AG09319 (cell line): Measurements from ENCODE around the gene ENTR1.

Source experiments
- DNase-seq: peaks from one replicate; pipeline ENCODE4 v3.0.0-alpha.2; 2010; ENCODE audit warnings: low read depth; ENCODE audit errors: extremely low read depth
- TF ChIP-seq, protein P1 (sequence below): IDR thresholded peaks from 2 replicates; pipeline ENCODE4 v1.5.1; 2011; ENCODE audit warnings: low read depth, mild to moderate bottlenecking, inconsistent platforms, low read length, moderate library complexity

The ENTR1 gene

DNA sequence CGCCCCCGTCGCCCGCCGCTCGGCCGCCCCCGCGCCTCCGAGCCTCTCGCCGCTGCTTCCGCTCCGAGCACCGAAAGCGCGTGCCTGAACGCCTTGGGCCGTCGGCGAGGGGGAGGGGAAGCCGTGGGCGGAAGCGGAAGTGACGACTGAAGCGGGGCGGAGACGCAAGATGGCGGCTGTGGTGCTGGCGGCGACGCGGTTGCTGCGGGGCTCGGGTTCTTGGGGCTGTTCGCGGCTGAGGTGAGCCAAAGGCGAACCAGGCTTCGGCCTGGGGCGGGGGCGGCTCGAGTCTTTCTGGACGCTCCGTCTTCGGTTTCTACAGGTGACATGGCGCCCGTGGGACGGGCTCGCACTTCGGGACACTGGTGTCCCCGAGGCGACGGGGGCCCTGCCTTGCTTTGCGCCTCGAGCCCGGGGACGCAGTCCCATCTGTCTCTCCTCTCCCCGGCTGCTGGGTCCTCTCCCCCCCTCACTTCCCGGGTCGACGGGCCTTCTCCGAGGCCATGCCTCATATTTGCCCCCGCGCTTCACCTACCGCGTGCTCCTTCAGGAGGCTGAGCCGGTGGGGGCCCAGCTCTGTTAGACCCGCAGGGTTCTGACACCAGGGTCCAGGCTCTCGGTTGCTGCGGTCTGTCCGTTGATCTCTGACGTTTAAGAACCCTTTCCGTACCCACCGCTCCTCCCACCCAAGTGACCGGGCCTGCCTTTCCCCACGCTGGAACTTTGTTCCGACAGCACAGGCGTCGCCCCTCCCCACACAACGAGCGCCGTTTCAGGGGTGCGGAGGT, at the start of gene ENTR1, which contains the start of gene PMPCA:
Gene ENTR1 (minus strand): TSS at position 115 of the 788 bp plus-strand sequence. CDS start 217 bp downstream, outside the sequence.
Gene PMPCA (plus strand): TSS at position 159 of the 788 bp plus-strand sequence. CDS start 11 bp downstream, at position 170.
- peak; percentile 49 for DNase-seq
- TF ChIP-seq, protein P1, sequence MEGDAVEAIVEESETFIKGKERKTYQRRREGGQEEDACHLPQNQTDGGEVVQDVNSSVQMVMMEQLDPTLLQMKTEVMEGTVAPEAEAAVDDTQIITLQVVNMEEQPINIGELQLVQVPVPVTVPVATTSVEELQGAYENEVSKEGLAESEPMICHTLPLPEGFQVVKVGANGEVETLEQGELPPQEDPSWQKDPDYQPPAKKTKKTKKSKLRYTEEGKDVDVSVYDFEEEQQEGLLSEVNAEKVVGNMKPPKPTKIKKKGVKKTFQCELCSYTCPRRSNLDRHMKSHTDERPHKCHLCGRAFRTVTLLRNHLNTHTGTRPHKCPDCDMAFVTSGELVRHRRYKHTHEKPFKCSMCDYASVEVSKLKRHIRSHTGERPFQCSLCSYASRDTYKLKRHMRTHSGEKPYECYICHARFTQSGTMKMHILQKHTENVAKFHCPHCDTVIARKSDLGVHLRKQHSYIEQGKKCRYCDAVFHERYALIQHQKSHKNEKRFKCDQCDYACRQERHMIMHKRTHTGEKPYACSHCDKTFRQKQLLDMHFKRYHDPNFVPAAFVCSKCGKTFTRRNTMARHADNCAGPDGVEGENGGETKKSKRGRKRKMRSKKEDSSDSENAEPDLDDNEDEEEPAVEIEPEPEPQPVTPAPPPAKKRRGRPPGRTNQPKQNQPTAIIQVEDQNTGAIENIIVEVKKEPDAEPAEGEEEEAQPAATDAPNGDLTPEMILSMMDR = no peak

DNA sequence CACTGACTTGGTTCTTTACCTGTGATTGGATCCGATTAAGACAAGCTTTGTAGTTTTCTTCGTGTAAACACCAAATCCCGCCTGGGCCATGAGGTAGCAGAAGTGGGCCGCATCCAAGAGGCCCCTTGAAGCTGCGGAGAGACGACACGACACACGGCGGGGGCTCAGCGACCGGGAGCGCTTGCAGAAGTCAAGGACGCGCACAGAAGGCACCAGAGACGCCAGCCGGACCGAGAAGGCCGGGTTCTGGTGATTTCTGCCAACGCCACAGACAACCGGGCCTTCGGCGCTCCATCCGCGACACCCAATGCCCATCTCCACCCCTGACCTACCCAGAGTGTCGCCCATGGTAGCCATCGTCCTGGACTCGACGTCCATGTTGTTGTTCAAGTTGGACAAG, 49.0 kb upstream of the ENTR1 start:
- DNase-seq = no peak
- TF ChIP-seq, protein P1 = no peak

GRCh38 chr9:136457326-136457725, 46.9 kb upstream of the ENTR1 start:
- no peak for DNase-seq
- TF ChIP-seq, protein P1 = no peak

- no peak for DNase-seq
- TF ChIP-seq, protein P1 = no peak
These were observed 45.8 kb upstream of the ENTR1 start for GRCh38 chr9:136456258-136456657.

- TF ChIP-seq, protein P1 = no peak
- DNase-seq = no peak
These were observed 44.9 kb upstream of the ENTR1 start for GRCh38 chr9:136455043-136456002.

GRCh38 chr9:136454026-136454796, 43.8 kb upstream of the ENTR1 start:
- no peak for DNase-seq
- TF ChIP-seq, protein P1 = no peak
